Putamen (tissue), 1 donor: ENCODE data around the gene RERE.
"Not testable (repeated sequence)": the region's sequence is repeated elsewhere in the genome, so short reads cannot be mapped to it uniquely, and the experiment has no call there.

Experiments used
- DNase-seq: peaks from one replicate; pipeline ENCODE4 v3.0.0-alpha.2; 2016; ENCODE audit warnings: low spot score

RERE gene

GRCh38 chr1:8510041-8510823 is 307.2 kb downstream of the RERE start:
- DNase-seq, result peak; percentile 74

GRCh38 chr1:8509579-8509978 is 307.9 kb downstream of the RERE start:
- DNase-seq, result no peak

GRCh38 chr1:8506995-8507615 is 310.3 kb downstream of the RERE start:
- DNase-seq, result no peak

GRCh38 chr1:8506456-8506855 is 311.0 kb downstream of the RERE start:
- no peak for DNase-seq

GRCh38 chr1:8503842-8504241 is 313.6 kb downstream of the RERE start:
- no peak for DNase-seq

GRCh38 chr1:8502949-8503348 is 314.5 kb downstream of the RERE start:
- DNase-seq, result not testable (repeated sequence)

GRCh38 chr1:8497210-8497819 is 320.1 kb downstream of the RERE start:
- no peak for DNase-seq

- no peak for DNase-seq
Measured at GRCh38 chr1:8496473-8496872, 321.0 kb downstream of the RERE start.

- no peak for DNase-seq
Measured at GRCh38 chr1:8495928-8496401, 321.5 kb downstream of the RERE start.

- no peak for DNase-seq
Measured at GRCh38 chr1:8494681-8495080, 322.8 kb downstream of the RERE start.

- no peak for DNase-seq
Measured at GRCh38 chr1:8493916-8494540, 323.4 kb downstream of the RERE start.

- no peak for DNase-seq
Measured at GRCh38 chr1:8487249-8487648, 330.2 kb downstream of the RERE start.

GRCh38 chr1:8486047-8486446 is 331.4 kb downstream of the RERE start:
- no peak for DNase-seq

- DNase-seq, result no peak
Measured at GRCh38 chr1:8483586-8483985, 333.9 kb downstream of the RERE start.

- DNase-seq, result no peak
Measured at GRCh38 chr1:8482979-8483381, 334.5 kb downstream of the RERE start.

- DNase-seq, result no peak
Measured at GRCh38 chr1:8481650-8482380, 335.6 kb downstream of the RERE start.

- DNase-seq, result no peak
Measured at GRCh38 chr1:8478566-8478965, 338.9 kb downstream of the RERE start.

GRCh38 chr1:8477983-8478362 is 339.5 kb downstream of the RERE start:
- no peak for DNase-seq

GRCh38 chr1:8477166-8477982 is 340.1 kb downstream of the RERE start:
- DNase-seq, result no peak

- DNase-seq, result no peak
Measured at GRCh38 chr1:8476006-8476405, 341.4 kb downstream of the RERE start.

- DNase-seq, result no peak
Measured at GRCh38 chr1:8474369-8474768, 343.1 kb downstream of the RERE start.
